ENCODE results near the gene ATF3.

Gene ATF3

GRCh38 chr1:212608392-212608958, at the start of gene ATF3:
Gene ATF3, plus strand, starts transcription at chr1:212608761. Its CDS starts 6,261 bp downstream, at chr1:212615022.
- peaks cover 45% of the 10 kb centered on the region for H3K36me3 Mint-ChIP-seq
- H3K4me1 Mint-ChIP-seq, result peaks cover 49% of the 10 kb centered on the region
- H3K9me3 Mint-ChIP-seq, result no peaks in the 10 kb centered on the region
- DNase-seq (ENCODE audit: low spot score in 2 of 2) (peak; percentile 80 to 96), ATAC-seq (peak; percentile 87)
- H3K4me3 Mint-ChIP-seq, result peak within 1 kb of the TSS; percentile 89
- peak within 1 kb of the TSS; percentile 95 for H3K27ac Mint-ChIP-seq

- DNase-seq (ENCODE audit: low spot score in 2 of 2), result no peak
- no peak for ATAC-seq
- Mint-ChIP-seq H3K4me3 (peak overlapping the region; percentile 69), H3K27ac (peak overlapping the region; percentile 94), H3K9me3 (no peaks in the 10 kb centered on the region), H3K36me3 (no peaks in the 10 kb centered on the region), H3K4me1 (peaks cover 12% of the 10 kb centered on the region)
Observed at GRCh38 chr1:212559929-212560328, 48.6 kb upstream of the ATF3 start.

GRCh38 chr1:212560933-212561460, 47.6 kb upstream of the ATF3 start:
- no peaks in the 10 kb centered on the region for H3K9me3 Mint-ChIP-seq
- no peak for DNase-seq (ENCODE audit: low spot score in 2 of 2)
- H3K4me1 Mint-ChIP-seq, result peaks cover 22% of the 10 kb centered on the region
- H3K27ac Mint-ChIP-seq, result no peak overlapping the region
- peaks cover 6% of the 10 kb centered on the region for H3K36me3 Mint-ChIP-seq
- ATAC-seq, result no peak
- no peak overlapping the region for H3K4me3 Mint-ChIP-seq

- Mint-ChIP-seq H3K4me3 (no peak overlapping the region), H3K36me3 (peaks cover 6% of the 10 kb centered on the region), H3K9me3 (no peaks in the 10 kb centered on the region), H3K27ac (no peak overlapping the region), H3K4me1 (peaks cover 27% of the 10 kb centered on the region)
- DNase-seq (ENCODE audit: low spot score in 2 of 2) (no peak), ATAC-seq (no peak)
Observed at GRCh38 chr1:212561501-212561931, 47.0 kb upstream of the ATF3 start.

GRCh38 chr1:212562771-212563170, 45.8 kb upstream of the ATF3 start:
- no peak for ATAC-seq
- DNase-seq (ENCODE audit: low spot score in 2 of 2), result no peak
- Mint-ChIP-seq H3K9me3 (no peaks in the 10 kb centered on the region), H3K4me1 (peaks cover 38% of the 10 kb centered on the region), H3K27ac (no peak overlapping the region), H3K4me3 (no peak overlapping the region), H3K36me3 (peaks cover 12% of the 10 kb centered on the region)

GRCh38 chr1:212565079-212565478, 43.5 kb upstream of the ATF3 start:
- Mint-ChIP-seq H3K27ac (peak overlapping the region; percentile 41), H3K9me3 (no peaks in the 10 kb centered on the region), H3K36me3 (peaks cover 12% of the 10 kb centered on the region), H3K4me1 (peaks cover 30% of the 10 kb centered on the region), H3K4me3 (peak overlapping the region; percentile 70)
- no peak for ATAC-seq
- no peak for DNase-seq (ENCODE audit: low spot score in 2 of 2)

- Mint-ChIP-seq H3K27ac (peak overlapping the region; percentile 41), H3K36me3 (peaks cover 12% of the 10 kb centered on the region), H3K4me1 (peaks cover 30% of the 10 kb centered on the region), H3K4me3 (peak overlapping the region; percentile 70), H3K9me3 (no peaks in the 10 kb centered on the region)
- no peak for ATAC-seq
- DNase-seq (ENCODE audit: low spot score in 2 of 2), result no peak
Observed at GRCh38 chr1:212565571-212566305, 42.8 kb upstream of the ATF3 start.

GRCh38 chr1:212566522-212567479, 41.8 kb upstream of the ATF3 start:
- Mint-ChIP-seq H3K36me3 (peaks cover 12% of the 10 kb centered on the region), H3K4me3 (peak overlapping the region; percentile 70)
- peak; percentile 100 for ATAC-seq

GRCh38 chr1:212567638-212568037, 40.9 kb upstream of the ATF3 start:
- H3K9me3 Mint-ChIP-seq, result no peaks in the 10 kb centered on the region
- peaks cover 30% of the 10 kb centered on the region for H3K4me1 Mint-ChIP-seq
- no peak for ATAC-seq
- no peak for DNase-seq (ENCODE audit: low spot score in 2 of 2)
- no peak overlapping the region for H3K27ac Mint-ChIP-seq
- peak overlapping the region; percentile 70 for H3K4me3 Mint-ChIP-seq
- peaks cover 12% of the 10 kb centered on the region for H3K36me3 Mint-ChIP-seq

More at GRCh38 chr1:212566522-212567479, 41.8 kb upstream of the ATF3 start:
- Mint-ChIP-seq H3K9me3 (no peaks in the 10 kb centered on the region), H3K4me1 (peaks cover 30% of the 10 kb centered on the region), H3K27ac (peak overlapping the region; percentile 65)
- DNase-seq (ENCODE audit: low spot score in 2 of 2), result peak; percentile 19 to 69

GRCh38 chr1:212568978-212569537, 39.5 kb upstream of the ATF3 start:
- H3K27ac Mint-ChIP-seq, result peak overlapping the region; percentile 33

GRCh38 chr1:212574732-212575131, 33.8 kb upstream of the ATF3 start:
- DNase-seq (ENCODE audit: low spot score in 2 of 2), result no peak
- no peak overlapping the region for H3K4me3 Mint-ChIP-seq
- no peaks in the 10 kb centered on the region for H3K4me1 Mint-ChIP-seq
- no peaks in the 10 kb centered on the region for H3K9me3 Mint-ChIP-seq
- no peak for ATAC-seq
- H3K27ac Mint-ChIP-seq, result no peak overlapping the region
- H3K36me3 Mint-ChIP-seq, result no peaks in the 10 kb centered on the region

More at GRCh38 chr1:212568978-212569537, 39.5 kb upstream of the ATF3 start:
- Mint-ChIP-seq H3K4me3 (no peak overlapping the region), H3K9me3 (no peaks in the 10 kb centered on the region), H3K4me1 (peaks cover 30% of the 10 kb centered on the region), H3K36me3 (peaks cover 12% of the 10 kb centered on the region)
- ATAC-seq (no peak), DNase-seq (ENCODE audit: low spot score in 2 of 2) (no peak)

GRCh38 chr1:212575333-212575732, 33.2 kb upstream of the ATF3 start:
- no peaks in the 10 kb centered on the region for H3K4me1 Mint-ChIP-seq

GRCh38 chr1:212578041-212578440, 30.5 kb upstream of the ATF3 start:
- Mint-ChIP-seq H3K4me1 (no peaks in the 10 kb centered on the region), H3K4me3 (no peak overlapping the region), H3K36me3 (no peaks in the 10 kb centered on the region), H3K27ac (no peak overlapping the region), H3K9me3 (no peaks in the 10 kb centered on the region)
- no peak for DNase-seq (ENCODE audit: low spot score in 2 of 2)
- ATAC-seq, result no peak

More at GRCh38 chr1:212575333-212575732, 33.2 kb upstream of the ATF3 start:
- Mint-ChIP-seq H3K27ac (no peak overlapping the region), H3K4me3 (no peak overlapping the region), H3K9me3 (no peaks in the 10 kb centered on the region), H3K36me3 (no peaks in the 10 kb centered on the region)
- ATAC-seq, result no peak
- DNase-seq (ENCODE audit: low spot score in 2 of 2), result no peak

GRCh38 chr1:212581034-212581433, 27.5 kb upstream of the ATF3 start:
- no peak for DNase-seq (ENCODE audit: low spot score in 2 of 2)
- no peak for ATAC-seq
- Mint-ChIP-seq H3K27ac (no peak overlapping the region), H3K4me1 (no peaks in the 10 kb centered on the region), H3K9me3 (no peaks in the 10 kb centered on the region), H3K36me3 (no peaks in the 10 kb centered on the region), H3K4me3 (no peak overlapping the region)

- no peaks in the 10 kb centered on the region for H3K4me1 Mint-ChIP-seq
- no peak overlapping the region for H3K27ac Mint-ChIP-seq
- H3K4me3 Mint-ChIP-seq, result no peak overlapping the region
- H3K36me3 Mint-ChIP-seq, result no peaks in the 10 kb centered on the region
- DNase-seq (ENCODE audit: low spot score in 2 of 2) (no peak), ATAC-seq (no peak)
- H3K9me3 Mint-ChIP-seq, result no peaks in the 10 kb centered on the region
Observed at GRCh38 chr1:212582291-212582690, 26.3 kb upstream of the ATF3 start.
